OCI-LY7 (cell line): ENCODE measurements around the gene SMYD3. TPM values are rescaled to one million over a fixed set of nuclear protein-coding genes. Genes with fewer than 3 reads are reported as not detected.

Source experiments
- BruUV-seq: library from RNA; stranded (reverse); fragments of 400-500 nt; replicated peaks from 2 replicates; lab custom pipeline; 2021; lab: Mats Ljungman, UMichigan
- CTCF ChIA-PET: fragments of 300-600 bp; sonication (Branson Sonifier 250); formaldehyde crosslinking; loops from one replicate; lab custom pipeline; 2022; ENCODE audit warnings: antibody characterized with exemption; ENCODE audit not compliant: unreplicated experiment; lab: Charles Lee
- POLR2A ChIA-PET: fragments of 300-600 bp; sonication (Branson Sonifier 250); formaldehyde crosslinking; loops from one replicate; lab custom pipeline; 2022; ENCODE audit warnings: antibody characterized with exemption; lab: Charles Lee
- DNase-seq: peaks from one replicate; pipeline ENCODE4 v3.0.0-alpha.2; 2015; ENCODE audit warnings: low spot score
- H2AFZ ChIP-seq: fragments of 200-600 bp; sonication (generic), shearing (Covaris generic); 2 replicates; pipeline ENCODE4 v1.6.1; 2014; ENCODE audit warnings: mild to moderate bottlenecking, antibody characterized with exemption, low read length, moderate library complexity
- H3K27ac ChIP-seq: fragments of 200-600 bp; sonication (generic); 2 replicates; pipeline ENCODE4 v1.5.1; 2014; ENCODE audit warnings: mixed run types, low read depth, mild to moderate bottlenecking, moderate library complexity, low read length, inconsistent platforms; ENCODE audit not compliant: poor library complexity, severe bottlenecking
- H3K36me3 ChIP-seq: fragments of 200-600 bp; sonication (generic); 2 replicates; pipeline ENCODE4 v1.6.1; 2014; ENCODE audit warnings: mild to moderate bottlenecking, antibody characterized with exemption, low read length, moderate library complexity, mixed read lengths; ENCODE audit not compliant: insufficient read depth
- H3K4me1 ChIP-seq: fragments of 200-600 bp; sonication (generic); 2 replicates; pipeline ENCODE4 v1.5.1; 2014; ENCODE audit warnings: mild to moderate bottlenecking, low read length; ENCODE audit not compliant: insufficient read depth, poor library complexity, severe bottlenecking
- H3K4me2 ChIP-seq: fragments of 200-600 bp; sonication (generic); 2 replicates; pipeline ENCODE4 v1.6.1; 2014; ENCODE audit warnings: mild to moderate bottlenecking, low read length
- H3K4me3 ChIP-seq: fragments of 200-600 bp; sonication (generic); 2 replicates; pipeline ENCODE4 v1.5.1; 2014; ENCODE audit warnings: mild to moderate bottlenecking, low read depth, low read length; ENCODE audit not compliant: poor library complexity, severe bottlenecking
- H3K79me2 ChIP-seq: fragments of 200-600 bp; sonication (generic); 2 replicates; pipeline ENCODE4 v1.6.1; 2016; ENCODE audit warnings: low read depth, mild to moderate bottlenecking, low read length, moderate library complexity, mixed read lengths; ENCODE audit not compliant: insufficient read depth
- H3K9me2 ChIP-seq: fragments of 200-600 bp; sonication (generic); 2 replicates; pipeline ENCODE4 v1.6.1; 2016; ENCODE audit warnings: mild to moderate bottlenecking, low read length, mixed read lengths; ENCODE audit not compliant: insufficient read depth
- H3K9me3 ChIP-seq: fragments of 200-600 bp; sonication (generic); 2 replicates; pipeline ENCODE4 v1.6.1; 2014; ENCODE audit warnings: mild to moderate bottlenecking, mixed run types, low read length, mixed read lengths
- H4K20me1 ChIP-seq: fragments of 200-600 bp; sonication (generic); 2 replicates; pipeline ENCODE4 v1.6.1; 2014; ENCODE audit warnings: mild to moderate bottlenecking, antibody characterized with exemption, low read length, moderate library complexity, mixed read lengths; ENCODE audit not compliant: insufficient read depth
- CTCF ChIP-seq: fragments of 200-600 bp; sonication (generic); conservative IDR thresholded peaks from 2 replicates; pipeline ENCODE4 v1.5.1; 2014; ENCODE audit warnings: mild to moderate bottlenecking, antibody characterized with exemption, low read length, moderate library complexity, mixed read lengths
- EZH2phosphoT487 ChIP-seq: fragments of 200-600 bp; sonication (generic); IDR thresholded peaks from 2 replicates; pipeline ENCODE4 v1.6.1; 2018; ENCODE audit warnings: low read depth, borderline replicate concordance, mild to moderate bottlenecking, mixed run types, antibody characterized with exemption, low read length, moderate library complexity, mixed read lengths
- intact Hi-C: fragments of 100-400 bp; cut with micrococcal nuclease; formaldehyde crosslinking; loops from one replicate; pipeline ENCODE4 v1.10.0; 2022; ENCODE audit not compliant: unreplicated experiment
- small RNA-seq: library from RNA; depleted of rRNA; stranded (forward); fragments of <200 nt; gene quantifications from one replicate; pipeline ENCODE3, GENCODE V24; 2014
- total RNA-seq, 2 experiments: library from RNA; depleted of rRNA in 1 of 2; stranded (reverse); fragments of >200 nt in 1 of 2; shearing (Covaris generic) in 1 of 2; gene quantifications; 2 replicates each; pipeline ENCODE4 v1.2.3, GENCODE V29; 2014 to 2022

SMYD3 gene
- total RNA-seq, 2 experiments from 2014 or later = 28.9 to 34.5 TPM

- Histone ChIP-seq H4K20me1 (no peaks in the 10 kb centered on the region), H3K27ac (no peak overlapping the region), H3K36me3 (no peaks in the 10 kb centered on the region), H2AFZ (no peak overlapping the region), H3K4me3 (no peak overlapping the region), H3K79me2 (no peaks in the 10 kb centered on the region), H3K9me3 (no peaks in the 10 kb centered on the region), H3K4me1 (peaks cover 8% of the 10 kb centered on the region), H3K9me2 (no peaks in the 10 kb centered on the region), H3K4me2 (no peak overlapping the region)
- no peak for DNase-seq
- CTCF ChIA-PET = no interaction called here
- POLR2A ChIA-PET = interaction anchor here (0.6 kb wide), 1 partner anchor 213 kb away, joined by 3 read pairs; no protein-coding TSS in a partner anchor
- BruUV-seq = no TSS peak
- TF ChIP-seq CTCF (no peak), EZH2phosphoT487 (no peak)
- intact Hi-C loops = loop anchor here (10.0 kb wide), 1 partner anchor 304 kb away; no protein-coding TSS in a partner anchor
Observed at GRCh38 chr1:245700631-245701030, 806.4 kb downstream of the SMYD3 start.

Small RNA genes lying within 50 kb of the gene (small RNA-seq; reads per million reads assigned to genes)
- gene AL356583.2 (not detected), gene RF00019 (not detected), gene RNU6-1283P (not detected)

Other genes starting within 250 kb of the SMYD3 start
- 10.7 and 15.0 TPM in 2 replicates for gene TFB2M, start 59.0 kb upstream of the SMYD3 start, total RNA-seq (2014; rRNA removed; shearing (Covaris generic))
- gene TFB2M, start 59.0 kb upstream of the SMYD3 start, total RNA-seq (2022) = 13.2 and 17.5 TPM in 2 replicates
- 14.6 and 17.1 TPM in 2 replicates for gene CNST, start 59.2 kb upstream of the SMYD3 start, total RNA-seq (2014; rRNA removed; shearing (Covaris generic))
- 25.1 and 27.2 TPM in 2 replicates for gene CNST, start 59.2 kb upstream of the SMYD3 start, total RNA-seq (2022)
- 1.8 and 1.9 TPM in 2 replicates for gene SCCPDH, start 217.1 kb upstream of the SMYD3 start, total RNA-seq (2014; rRNA removed; shearing (Covaris generic))
- gene SCCPDH, start 217.1 kb upstream of the SMYD3 start, total RNA-seq (2022) = 12.1 and 12.2 TPM in 2 replicates